ENCODE results near the gene NAB2. TPM values are rescaled to one million over a fixed set of nuclear protein-coding genes. Genes with fewer than 3 reads are reported as not detected.

NAB2 gene
- total RNA-seq, 1 experiment from 2014 or later: 30.6 TPM

DNA sequence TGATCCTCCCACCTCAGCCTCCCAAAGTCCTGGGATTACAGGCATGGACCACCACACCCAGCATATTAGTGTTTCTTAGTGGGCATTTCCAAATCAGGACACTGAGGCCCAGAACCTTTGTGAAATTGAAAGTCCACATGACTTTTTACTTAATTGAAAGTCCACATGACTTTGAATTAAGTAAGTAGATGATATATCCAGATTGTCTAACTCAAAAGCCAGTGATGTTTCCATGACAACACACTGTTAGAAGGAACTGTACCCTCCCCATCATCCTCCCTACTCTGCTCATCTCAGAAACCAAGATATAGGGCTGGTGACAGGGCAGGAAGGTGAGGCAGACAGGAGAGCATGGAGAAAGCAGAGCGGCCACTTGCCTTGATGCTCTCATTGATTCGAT is 46.2 kb upstream of the NAB2 start:
- no TSS peak for BruUV-seq (replicated peaks)
- Mint-ChIP-seq H3K27ac (ENCODE audit: low read depth, unreplicated experiment) (no peak overlapping the region), H3K9me3 (ENCODE audit: unreplicated experiment) (no peaks in the 10 kb centered on the region), H3K4me3 (ENCODE audit: unreplicated experiment) (no peak overlapping the region), H3K27me3 (ENCODE audit: insufficient read depth, unreplicated experiment) (peaks cover 68% of the 10 kb centered on the region), H3K4me1 (ENCODE audit: insufficient read depth, unreplicated experiment) (no peaks in the 10 kb centered on the region), H3K36me3 (ENCODE audit: insufficient read depth, unreplicated experiment) (no peaks in the 10 kb centered on the region)
- DNase-seq (ENCODE audit: unreplicated experiment): no peak
- intact Hi-C loops (cut with micrococcal nuclease): no loop called here
- ChIA-PET CTCF (interaction anchor here (0.6 to 0.7 kb wide), 2 partner anchors 19 to 83 kb away, joined by 3 to 4 read pairs; no protein-coding TSS in a partner anchor), POLR2A (no interaction called here)
- TF ChIP-seq, protein P1, sequence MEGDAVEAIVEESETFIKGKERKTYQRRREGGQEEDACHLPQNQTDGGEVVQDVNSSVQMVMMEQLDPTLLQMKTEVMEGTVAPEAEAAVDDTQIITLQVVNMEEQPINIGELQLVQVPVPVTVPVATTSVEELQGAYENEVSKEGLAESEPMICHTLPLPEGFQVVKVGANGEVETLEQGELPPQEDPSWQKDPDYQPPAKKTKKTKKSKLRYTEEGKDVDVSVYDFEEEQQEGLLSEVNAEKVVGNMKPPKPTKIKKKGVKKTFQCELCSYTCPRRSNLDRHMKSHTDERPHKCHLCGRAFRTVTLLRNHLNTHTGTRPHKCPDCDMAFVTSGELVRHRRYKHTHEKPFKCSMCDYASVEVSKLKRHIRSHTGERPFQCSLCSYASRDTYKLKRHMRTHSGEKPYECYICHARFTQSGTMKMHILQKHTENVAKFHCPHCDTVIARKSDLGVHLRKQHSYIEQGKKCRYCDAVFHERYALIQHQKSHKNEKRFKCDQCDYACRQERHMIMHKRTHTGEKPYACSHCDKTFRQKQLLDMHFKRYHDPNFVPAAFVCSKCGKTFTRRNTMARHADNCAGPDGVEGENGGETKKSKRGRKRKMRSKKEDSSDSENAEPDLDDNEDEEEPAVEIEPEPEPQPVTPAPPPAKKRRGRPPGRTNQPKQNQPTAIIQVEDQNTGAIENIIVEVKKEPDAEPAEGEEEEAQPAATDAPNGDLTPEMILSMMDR (IDR thresholded peaks at IDR 0.05; ENCODE audit: unreplicated experiment): no peak

DNA sequence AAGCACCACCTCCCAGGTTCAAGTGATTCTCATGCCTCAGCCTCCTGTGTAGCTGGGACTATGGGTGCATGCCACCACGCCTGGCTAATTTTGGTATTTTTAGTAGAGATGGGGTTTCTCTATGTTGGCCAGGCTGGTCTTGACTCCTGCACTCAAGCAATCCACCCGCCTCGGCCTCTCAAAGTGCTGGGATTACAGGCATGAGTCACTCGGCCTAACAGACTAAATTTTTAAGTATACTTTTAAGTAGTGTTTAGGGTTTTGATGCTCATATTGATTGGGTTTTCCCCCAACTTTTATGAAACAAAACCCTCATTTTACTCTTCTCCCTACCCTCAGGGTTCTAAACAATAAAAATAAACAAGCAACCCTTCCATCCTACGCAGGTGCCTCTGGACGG is 44.4 kb upstream of the NAB2 start:
- Mint-ChIP-seq H3K27me3 (ENCODE audit: insufficient read depth, unreplicated experiment) (peaks cover 50% of the 10 kb centered on the region), H3K36me3 (ENCODE audit: insufficient read depth, unreplicated experiment) (no peaks in the 10 kb centered on the region)
- POLR2A ChIA-PET: interaction anchor here (0.7 to 0.9 kb wide), 2 partner anchors 33 to 456 kb away, joined by 3 read pairs; no protein-coding TSS in a partner anchor

DNA sequence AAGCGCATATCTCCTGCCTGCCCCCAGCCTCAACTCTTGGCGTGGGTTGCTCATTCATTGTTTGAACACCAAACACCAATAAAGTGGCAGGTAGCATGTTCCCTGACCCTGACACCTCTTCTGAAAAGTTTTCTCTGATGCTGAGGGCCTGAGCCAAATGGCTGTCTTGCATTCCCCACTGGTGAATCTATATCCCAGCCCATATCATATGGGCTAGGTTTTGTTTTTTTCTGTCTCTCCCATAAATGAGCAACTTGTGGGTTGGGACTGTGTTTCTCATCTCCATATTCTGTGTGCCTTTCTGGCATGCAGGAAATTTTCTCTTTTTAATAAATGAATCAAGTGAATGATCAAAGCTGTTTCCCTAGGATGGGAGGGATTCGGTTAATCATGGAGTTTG is 44.0 kb upstream of the NAB2 start:
- intact Hi-C loops (cut with micrococcal nuclease): no loop called here
- Mint-ChIP-seq H3K27ac (ENCODE audit: low read depth, unreplicated experiment) (no peak overlapping the region), H3K36me3 (ENCODE audit: insufficient read depth, unreplicated experiment) (no peaks in the 10 kb centered on the region), H3K4me3 (ENCODE audit: unreplicated experiment) (no peak overlapping the region), H3K4me1 (ENCODE audit: insufficient read depth, unreplicated experiment) (no peaks in the 10 kb centered on the region), H3K27me3 (ENCODE audit: insufficient read depth, unreplicated experiment) (peaks cover 46% of the 10 kb centered on the region), H3K9me3 (ENCODE audit: unreplicated experiment) (no peaks in the 10 kb centered on the region)
- no TSS peak for BruUV-seq (replicated peaks)
- no peak for DNase-seq (ENCODE audit: unreplicated experiment)
- CTCF ChIA-PET: interaction anchor here (1.6 kb wide), 1 partner anchor 36 kb away, joined by 5 read pairs; no protein-coding TSS in a partner anchor
- TF ChIP-seq, protein P1 (IDR thresholded peaks at IDR 0.05; ENCODE audit: unreplicated experiment): no peak
- POLR2A ChIA-PET: interaction anchor here (0.7 to 0.9 kb wide), 2 partner anchors 34 to 456 kb away, joined by 3 read pairs; no protein-coding TSS in a partner anchor

More for the DNA sequence above, 44.4 kb upstream of the NAB2 start:
- TF ChIP-seq, protein P1 (IDR thresholded peaks at IDR 0.05; ENCODE audit: unreplicated experiment): no peak
- BruUV-seq (replicated peaks): no TSS peak
- Mint-ChIP-seq H3K9me3 (ENCODE audit: unreplicated experiment) (no peaks in the 10 kb centered on the region), H3K4me3 (ENCODE audit: unreplicated experiment) (no peak overlapping the region), H3K4me1 (ENCODE audit: insufficient read depth, unreplicated experiment) (no peaks in the 10 kb centered on the region), H3K27ac (ENCODE audit: low read depth, unreplicated experiment) (no peak overlapping the region)
- CTCF ChIA-PET: interaction anchor here (1.6 kb wide), 1 partner anchor 36 kb away, joined by 5 read pairs; no protein-coding TSS in a partner anchor
- intact Hi-C loops (cut with micrococcal nuclease): no loop called here
- DNase-seq (ENCODE audit: unreplicated experiment): no peak

DNA sequence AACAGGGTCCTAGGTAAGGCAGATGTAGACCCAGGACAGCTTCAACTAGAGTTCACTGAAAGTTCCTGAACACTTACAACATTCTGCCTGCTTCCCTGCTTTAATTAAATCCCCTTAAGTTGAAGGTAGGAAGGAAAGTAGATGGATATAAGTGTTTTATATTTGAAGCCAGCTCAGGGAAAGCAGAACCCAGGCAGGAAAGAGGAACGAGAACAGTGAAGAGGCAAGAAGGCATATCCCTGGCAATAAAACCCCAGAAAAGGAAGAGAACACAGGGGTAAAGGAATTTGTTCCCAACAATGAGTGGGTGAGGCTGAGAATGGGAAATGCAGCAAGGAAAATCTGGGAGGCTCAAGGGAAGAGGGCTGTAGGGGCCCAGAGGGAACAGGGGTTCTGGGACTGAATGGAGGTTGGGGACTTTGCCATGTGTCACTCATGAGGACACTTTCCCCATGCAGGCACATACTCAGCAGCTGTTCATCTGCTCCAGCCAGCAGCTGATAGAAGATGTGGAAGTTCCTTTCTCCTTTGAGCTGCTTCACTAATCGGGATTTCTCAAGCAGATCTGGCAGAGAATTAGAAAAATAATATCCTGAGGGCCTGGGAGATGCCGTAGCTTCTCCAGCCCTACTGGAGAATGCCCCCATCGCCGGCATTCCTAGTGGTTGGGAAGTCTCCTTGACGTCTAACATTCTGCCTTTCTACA is 42.7 kb upstream of the NAB2 start:
- H3K27me3 Mint-ChIP-seq (ENCODE audit: insufficient read depth, unreplicated experiment): peaks cover 33% of the 10 kb centered on the region
- H3K27ac Mint-ChIP-seq (ENCODE audit: low read depth, unreplicated experiment): no peak overlapping the region
- TF ChIP-seq, protein P1 (IDR thresholded peaks at IDR 0.05; ENCODE audit: unreplicated experiment): no peak
- no peak overlapping the region for H3K4me3 Mint-ChIP-seq (ENCODE audit: unreplicated experiment)
- no peaks in the 10 kb centered on the region for H3K36me3 Mint-ChIP-seq (ENCODE audit: insufficient read depth, unreplicated experiment)
- CTCF ChIA-PET: interaction anchor here (6.9 kb wide), 1 partner anchor 14 kb away, joined by 82 read pairs; no protein-coding TSS in a partner anchor
- intact Hi-C loops (cut with micrococcal nuclease): no loop called here
- no peak for DNase-seq (ENCODE audit: unreplicated experiment)
- BruUV-seq (replicated peaks): no TSS peak
- no peaks in the 10 kb centered on the region for H3K9me3 Mint-ChIP-seq (ENCODE audit: unreplicated experiment)
- H3K4me1 Mint-ChIP-seq (ENCODE audit: insufficient read depth, unreplicated experiment): no peaks in the 10 kb centered on the region
- POLR2A ChIA-PET: interaction anchor here (0.7 kb wide), 1 partner anchor 57 kb away, joined by 3 read pairs; no protein-coding TSS in a partner anchor
